Mucosa of stomach (tissue), 1 donor: ENCODE results near the gene MCOLN1.
"Not testable (repeated sequence)": the region's sequence is repeated elsewhere in the genome, so short reads cannot be mapped to it uniquely, and the experiment has no call there.

Experiments used
- H3K27me3 ChIP-seq: one replicate; pipeline ENCODE4 v1.7.0; 2013; ENCODE audit warnings: mild to moderate bottlenecking, low read length; ENCODE audit not compliant: control insufficient read depth, insufficient read depth
- H3K36me3 ChIP-seq: one replicate; pipeline ENCODE4 v1.7.0; 2013; ENCODE audit warnings: low read length; ENCODE audit not compliant: control insufficient read depth, insufficient read depth
- H3K4me1 ChIP-seq: one replicate; pipeline ENCODE4 v1.7.0; 2013; ENCODE audit warnings: mild to moderate bottlenecking, low read length; ENCODE audit not compliant: control insufficient read depth, insufficient read depth
- H3K4me3 ChIP-seq: one replicate; pipeline ENCODE4 v1.7.0; 2013; ENCODE audit warnings: low read length
- H3K9ac ChIP-seq: one replicate; pipeline ENCODE4 v1.7.0; 2013; ENCODE audit warnings: mild to moderate bottlenecking, low read length, moderate library complexity
- H3K9me3 ChIP-seq: one replicate; pipeline ENCODE4 v1.7.0; 2013; ENCODE audit warnings: mild to moderate bottlenecking, low read length, moderate library complexity; ENCODE audit not compliant: control insufficient read depth
- donor health status: Pancreatic carcinoma.

Gene MCOLN1

GRCh38 chr19:7554990-7555864, 32.8 kb downstream of the MCOLN1 start:
- Histone ChIP-seq H3K4me3 (no peak overlapping the region), H3K4me1 (no peaks in the 10 kb centered on the region), H3K9ac (no peak overlapping the region), H3K9me3 (no peaks in the 10 kb centered on the region), H3K36me3 (no peaks in the 10 kb centered on the region), H3K27me3 (no peaks in the 10 kb centered on the region)

- no peak overlapping the region for H3K4me3 ChIP-seq
- no peaks in the 10 kb centered on the region for H3K4me1 ChIP-seq
- H3K9me3 ChIP-seq = no peaks in the 10 kb centered on the region
- no peaks in the 10 kb centered on the region for H3K27me3 ChIP-seq
- no peaks in the 10 kb centered on the region for H3K36me3 ChIP-seq
- H3K9ac ChIP-seq = no peak overlapping the region
Measured at GRCh38 chr19:7556696-7557315, 34.4 kb downstream of the MCOLN1 start.

- Histone ChIP-seq H3K36me3 (no peaks in the 10 kb centered on the region), H3K4me1 (no peaks in the 10 kb centered on the region), H3K9ac (no peak overlapping the region), H3K27me3 (no peaks in the 10 kb centered on the region), H3K4me3 (no peak overlapping the region), H3K9me3 (no peaks in the 10 kb centered on the region)
Measured at GRCh38 chr19:7558667-7559066, 36.2 kb downstream of the MCOLN1 start.

GRCh38 chr19:7559102-7559501, 36.7 kb downstream of the MCOLN1 start:
- Histone ChIP-seq H3K4me1 (no peaks in the 10 kb centered on the region), H3K4me3 (no peak overlapping the region), H3K36me3 (no peaks in the 10 kb centered on the region), H3K9ac (no peak overlapping the region), H3K9me3 (no peaks in the 10 kb centered on the region), H3K27me3 (no peaks in the 10 kb centered on the region)

- no peak overlapping the region for H3K4me3 ChIP-seq
- H3K36me3 ChIP-seq = no peaks in the 10 kb centered on the region
- H3K27me3 ChIP-seq = no peaks in the 10 kb centered on the region
- no peaks in the 10 kb centered on the region for H3K4me1 ChIP-seq
- H3K9me3 ChIP-seq = no peaks in the 10 kb centered on the region
- no peak overlapping the region for H3K9ac ChIP-seq
Measured at GRCh38 chr19:7560255-7560654, 37.8 kb downstream of the MCOLN1 start.

GRCh38 chr19:7561325-7561724, 38.9 kb downstream of the MCOLN1 start:
- Histone ChIP-seq H3K4me1 (no peaks in the 10 kb centered on the region), H3K27me3 (no peaks in the 10 kb centered on the region), H3K36me3 (no peaks in the 10 kb centered on the region), H3K9me3 (no peaks in the 10 kb centered on the region), H3K9ac (no peak overlapping the region), H3K4me3 (no peak overlapping the region)

GRCh38 chr19:7562646-7563393, 40.4 kb downstream of the MCOLN1 start:
- H3K4me1 ChIP-seq = no peaks in the 10 kb centered on the region
- no peaks in the 10 kb centered on the region for H3K27me3 ChIP-seq
- H3K9me3 ChIP-seq = no peaks in the 10 kb centered on the region
- no peak overlapping the region for H3K9ac ChIP-seq
- no peak overlapping the region for H3K4me3 ChIP-seq
- no peaks in the 10 kb centered on the region for H3K36me3 ChIP-seq

GRCh38 chr19:7564866-7565265, 42.4 kb downstream of the MCOLN1 start:
- Histone ChIP-seq H3K36me3 (no peaks in the 10 kb centered on the region), H3K4me1 (no peaks in the 10 kb centered on the region), H3K9ac (no peak overlapping the region), H3K27me3 (no peaks in the 10 kb centered on the region), H3K9me3 (no peaks in the 10 kb centered on the region), H3K4me3 (no peak overlapping the region)

GRCh38 chr19:7565332-7565731, 42.9 kb downstream of the MCOLN1 start:
- no peaks in the 10 kb centered on the region for H3K9me3 ChIP-seq
- H3K27me3 ChIP-seq = no peaks in the 10 kb centered on the region
- no peaks in the 10 kb centered on the region for H3K4me1 ChIP-seq
- no peaks in the 10 kb centered on the region for H3K36me3 ChIP-seq
- no peak overlapping the region for H3K4me3 ChIP-seq
- H3K9ac ChIP-seq = no peak overlapping the region

GRCh38 chr19:7570761-7571160, 48.3 kb downstream of the MCOLN1 start:
- Histone ChIP-seq H3K36me3 (no peaks in the 10 kb centered on the region), H3K4me1 (no peaks in the 10 kb centered on the region), H3K27me3 (no peaks in the 10 kb centered on the region), H3K9me3 (no peaks in the 10 kb centered on the region), H3K4me3 (no peak overlapping the region), H3K9ac (no peak overlapping the region)

- no peak overlapping the region for H3K9ac ChIP-seq
- no peaks in the 10 kb centered on the region for H3K27me3 ChIP-seq
- no peaks in the 10 kb centered on the region for H3K36me3 ChIP-seq
- no peaks in the 10 kb centered on the region for H3K9me3 ChIP-seq
- H3K4me3 ChIP-seq = no peak overlapping the region
- H3K4me1 ChIP-seq = no peaks in the 10 kb centered on the region
Measured at GRCh38 chr19:7575434-7576040, 53.1 kb downstream of the MCOLN1 start.

- H3K4me1 ChIP-seq, H3K36me3 ChIP-seq, H3K4me3 ChIP-seq, H3K27me3 ChIP-seq, H3K9me3 ChIP-seq, H3K9ac ChIP-seq: not testable (repeated sequence)
Measured at GRCh38 chr19:7577422-7577821, 55.0 kb downstream of the MCOLN1 start.
